ENCODE measurements around the gene RELA.
"Not testable (repeated sequence)": the region's sequence is repeated elsewhere in the genome, so short reads cannot be mapped to it uniquely, and the experiment has no call there.

GRCh38 chr11:65660908-65661307 lies 1.8 kb downstream of the RELA start:
- TF ChIP-seq PBX3, NR3C1, CEBPB, USF2 (IDR thresholded peaks at IDR 0.05): not testable (repeated sequence)
